Endothelial cell of umbilical vein (primary cell): ENCODE measurements around the gene ZNF829. TPM values are rescaled to one million over a fixed set of nuclear protein-coding genes. Genes with fewer than 3 reads are reported as not detected.
A peak's percentile ranks its signal among the peaks of the same experiment; 100 is the strongest.

Experiments
- BruUV-seq: library from RNA; stranded (reverse); fragments of 400-500 nt; replicated peaks from 2 replicates; lab custom pipeline; 2021; lab: Mats Ljungman, UMichigan
- CTCF ChIA-PET: fragments of 300-600, 350-600 bp; sonication (Branson Sonifier 250); formaldehyde crosslinking; loops from one replicate; lab custom pipeline; 2021; ENCODE audit warnings: antibody characterized with exemption, inconsistent platforms; lab: Charles Lee
- POLR2A ChIA-PET: fragments of 300-600, 350-600 bp; sonication (Branson Sonifier 250); formaldehyde crosslinking; loops from one replicate; lab custom pipeline; 2021; ENCODE audit warnings: antibody characterized with exemption, inconsistent platforms; lab: Charles Lee
- DNase-seq: peaks from one replicate; pipeline ENCODE4 v3.0.0-alpha.2; 2011; ENCODE audit warnings: low read depth, low spot score
- FAIRE-seq: peaks from 2 replicates; lab custom pipeline; 2011; peaks lifted over from hg19 to GRCh38; lab: Jason Lieb, UNC
- H2AFZ ChIP-seq: 2 replicates; pipeline ENCODE4 v1.6.0; 2012; ENCODE audit warnings: low read depth, low read length, control low read depth, inconsistent platforms
- H3K27ac ChIP-seq: 2 replicates; pipeline ENCODE4 v1.5.1; 2011; ENCODE audit warnings: low read depth, mild to moderate bottlenecking, control low read depth, low read length, moderate library complexity; ENCODE audit not compliant: insufficient read depth
- H3K27me3 ChIP-seq, 2 experiments: 2 replicates each; pipeline versions ENCODE4 v1.6.0 to v1.6.1; 2011; ENCODE audit warnings: low read length in 2 of 2, mixed read lengths in 1 of 2; ENCODE audit not compliant: control insufficient read depth in 2 of 2, insufficient read depth in 2 of 2
- H3K36me3 ChIP-seq, 2 experiments: 2 replicates in 1 of 2; 3 replicates in 1 of 2; pipeline ENCODE4 v1.5.1; 2011; ENCODE audit warnings: low read length in 2 of 2, mild to moderate bottlenecking in 1 of 2, moderate library complexity in 1 of 2; ENCODE audit not compliant: control insufficient read depth in 2 of 2, insufficient read depth in 2 of 2; ENCODE audit errors: extremely low read depth in 1 of 2
- H3K4me1 ChIP-seq: 3 replicates; pipeline ENCODE4 v1.5.1; 2011; ENCODE audit warnings: mild to moderate bottlenecking, low read length; ENCODE audit not compliant: control insufficient read depth, insufficient read depth; ENCODE audit errors: extremely low read depth
- H3K4me2 ChIP-seq: 2 replicates; pipeline ENCODE4 v1.6.1; 2011; ENCODE audit warnings: low read length, control low read depth, mixed read lengths; ENCODE audit not compliant: insufficient read depth
- H3K4me3 ChIP-seq, 3 experiments: fragments of 200-600 bp in 1 of 3; sonication (generic), shearing (Covaris generic) in 1 of 3; replicated peaks in 1 of 3; 2 replicates each; pipeline ENCODE4 v1.5.1; 2011 to 2016; ENCODE audit warnings: control low read depth in 3 of 3, low read length in 3 of 3, mild to moderate bottlenecking in 2 of 3, inconsistent platforms in 1 of 3, low read depth in 1 of 3, moderate library complexity in 1 of 3; ENCODE audit not compliant: insufficient read depth in 1 of 3
- H3K79me2 ChIP-seq: 2 replicates; pipeline ENCODE4 v1.6.0; 2012; ENCODE audit warnings: low read length, inconsistent platforms; ENCODE audit not compliant: control insufficient read depth, insufficient read depth
- H3K9ac ChIP-seq: replicated peaks from 2 replicates; pipeline ENCODE3; 2011; ENCODE audit warnings: low read length, control low read depth; ENCODE audit not compliant: insufficient read depth; ENCODE audit errors: extremely low read depth
- H3K9me1 ChIP-seq: replicated peaks from 3 replicates; pipeline ENCODE4 v1.6.0; 2011; ENCODE audit warnings: mild to moderate bottlenecking, low read length; ENCODE audit not compliant: control insufficient read depth, insufficient read depth; ENCODE audit errors: extremely low read depth
- H3K9me3 ChIP-seq: replicated peaks from 2 replicates; pipeline ENCODE4 v1.5.1; 2012; ENCODE audit warnings: low read length, inconsistent platforms; ENCODE audit not compliant: control insufficient read depth, insufficient read depth
- H4K20me1 ChIP-seq: replicated peaks from 2 replicates; pipeline ENCODE3; 2011; ENCODE audit warnings: mild to moderate bottlenecking, low read length; ENCODE audit not compliant: control insufficient read depth, insufficient read depth; ENCODE audit errors: extremely low read depth
- CTCF ChIP-seq, 2 donors: IDR thresholded peaks; 1 replicate in 1 of 2; 2 replicates in 1 of 2; pipeline ENCODE4 v1.5.1; 2011; ENCODE audit warnings: low read length in 2 of 2, mild to moderate bottlenecking in 2 of 2, moderate library complexity in 2 of 2, control low read depth in 1 of 2, inconsistent platforms in 1 of 2, low read depth in 1 of 2; ENCODE audit not compliant: insufficient read depth in 1 of 2; ENCODE audit errors: extremely low read depth in 1 of 2
- EZH2 ChIP-seq: IDR thresholded peaks from 2 replicates; pipeline ENCODE4 v1.6.1; 2012; ENCODE audit warnings: borderline replicate concordance, low read depth, mild to moderate bottlenecking, moderate library complexity, low read length, inconsistent platforms; ENCODE audit not compliant: severe bottlenecking
- FOS ChIP-seq: IDR thresholded peaks from 2 replicates; pipeline ENCODE4 v1.6.1; 2011; ENCODE audit warnings: mild to moderate bottlenecking, low read length, moderate library complexity, borderline replicate concordance; ENCODE audit not compliant: insufficient read depth
- GATA2 ChIP-seq: IDR thresholded peaks from 2 replicates; pipeline ENCODE4 v1.7.0; 2011; ENCODE audit warnings: low read depth, mild to moderate bottlenecking, moderate library complexity, mixed read lengths, low read length; ENCODE audit not compliant: insufficient read length, insufficient read depth
- JUN ChIP-seq: IDR thresholded peaks from 2 replicates; pipeline ENCODE4 v1.6.1; 2011; ENCODE audit warnings: borderline replicate concordance, low read depth; ENCODE audit not compliant: insufficient read length, insufficient read depth
- MAX ChIP-seq: IDR thresholded peaks from 2 replicates; pipeline ENCODE4 v1.6.1; 2011; ENCODE audit not compliant: insufficient read depth, insufficient read length
- MYC ChIP-seq: IDR thresholded peaks from one replicate; pipeline ENCODE4 v1.6.1; 2011; ENCODE audit warnings: mild to moderate bottlenecking, low read depth, low read length
- POLR2A ChIP-seq: IDR thresholded peaks from 2 replicates; pipeline ENCODE4 v1.6.1; 2012; ENCODE audit warnings: low read depth, mild to moderate bottlenecking, control low read depth, low read length
- POLR2AphosphoS5 ChIP-seq: IDR thresholded peaks from 2 replicates; pipeline ENCODE4 v1.6.1; 2012; ENCODE audit warnings: low read depth, mild to moderate bottlenecking, control low read depth, low read length, moderate library complexity; ENCODE audit not compliant: insufficient read depth
- dilution Hi-C: fragments of 300-500 bp; cut with MboI; formaldehyde crosslinking; loops from one replicate; pipeline ENCODE4 v1.15.0; 2019; ENCODE audit warnings: low sequenced_read_pairs; ENCODE audit not compliant: extremely low pct_ligation_motif_present
- intact Hi-C: fragments of 100-400 bp; cut with micrococcal nuclease; formaldehyde crosslinking; loops from one replicate; pipeline ENCODE4 v1.10.0; 2022
- polyA plus RNA-seq, 4 experiments: library from polyadenylated mRNA; depleted of rRNA in 3 of 4; stranded (reverse) in 3 of 4; unstranded in 1 of 4; fragments of >200 nt; gene quantifications; 2 replicates each; pipeline versions ENCODE4 v1.2.1 to v1.2.3, GENCODE V29; 2011 to 2012; ENCODE audit warnings: missing spikeins in 1 of 4
- total RNA-seq: library from RNA; stranded (reverse); gene quantifications from 2 replicates; pipeline ENCODE4 v1.2.3, GENCODE V29; 2021

ZNF829 gene
- total and polyA plus RNA-seq, 2 donors (not counting 3 experiments of a cell fraction or from before 2014, with no cell fraction given): 0.47 to 1.3 TPM

GRCh38 chr19:36850559-36851442, 65.3 kb downstream of the ZNF829 start, which contains the start of gene ZNF345:
TSS of gene ZNF345 (plus strand) at chr19:36850876. CDS start at chr19:36876831, 25,955 bp downstream.
- Histone ChIP-seq H3K4me3 (peak within 1 kb of the TSS; percentile 49 to 75 (median 72)), H3K9me3 (no peaks in the 10 kb centered on the region), H3K79me2 (no peaks in the 10 kb centered on the region), H2AFZ (peak within 1 kb of the TSS; percentile 98), H3K36me3 (no peaks in the 10 kb centered on the region), H3K9ac (peak within 1 kb of the TSS; percentile 69), H3K9me1 (no peaks in the 10 kb centered on the region), H4K20me1 (no peaks in the 10 kb centered on the region), H3K27ac (peak within 1 kb of the TSS; percentile 83), H3K4me2 (peak within 1 kb of the TSS; percentile 66), H3K4me1 (peaks cover 10% of the 10 kb centered on the region), H3K27me3 (no peaks in the 10 kb centered on the region)
- BruUV-seq: TSS peak; percentile 19
- intact Hi-C loops: loop anchor here (1.0 to 5.0 kb wide), 6 partner anchors 12 to 322 kb away; partner anchors contain the start of genes ZNF260, ZNF420, ZNF568 and ZNF790
- POLR2A ChIA-PET: interaction anchor here (1.1 to 2.7 kb wide), 5 partner anchors 8 to 929 kb away, joined by 3 to 26 read pairs (median 3); partner anchors contain the start of genes ZNF573 and ZNF790
- CTCF ChIA-PET: interaction anchor here (0.9 to 1.3 kb wide), 5 partner anchors 12 to 79 kb away, joined by 3 to 12 read pairs (median 3); partner anchors contain the start of gene ZNF790
- DNase-seq (peak; percentile 95), FAIRE-seq (peak; percentile 94)
- dilution Hi-C loops: no loop called here
- TF ChIP-seq FOS (no peak), MYC (no peak), EZH2 (no peak), POLR2A (peak; percentile 44), GATA2 (no peak), POLR2AphosphoS5 (peak; percentile 11), CTCF (IDR thresholded peaks at IDR 0.05; ENCODE audit: extremely low read depth in 1 of 2, insufficient read depth in 1 of 2, low read depth in 1 of 2, low read length in 2 of 2) (no peak), MAX (no peak), JUN (no peak)
